KOPT-K1 (cell line): ENCODE data around the gene CUEDC2.
A peak's percentile ranks its signal among the peaks of the same experiment; 100 is the strongest.
"Not testable (repeated sequence)": the region's sequence is repeated elsewhere in the genome, so short reads cannot be mapped to it uniquely, and the experiment has no call there.

Experiments used
- H3K27ac ChIP-seq: fragments of 200-600 bp; sonication (generic); 2 replicates; pipeline ENCODE4 v1.5.1; 2016; ENCODE audit warnings: antibody characterized with exemption, mild to moderate bottlenecking, low read depth, low read length; ENCODE audit not compliant: poor library complexity, severe bottlenecking
- H3K36me3 ChIP-seq: fragments of 200-600 bp; sonication (generic); 2 replicates; pipeline ENCODE4 v1.5.1; 2017; ENCODE audit warnings: antibody characterized with exemption, mild to moderate bottlenecking, low read length, moderate library complexity; ENCODE audit not compliant: insufficient read depth
- H3K9me3 ChIP-seq: fragments of 200-600 bp; sonication (generic); 2 replicates; pipeline ENCODE4 v1.5.1; 2017; ENCODE audit warnings: antibody characterized with exemption, low read length, mild to moderate bottlenecking; ENCODE audit not compliant: insufficient read depth, poor library complexity, severe bottlenecking

The CUEDC2 gene

DNA sequence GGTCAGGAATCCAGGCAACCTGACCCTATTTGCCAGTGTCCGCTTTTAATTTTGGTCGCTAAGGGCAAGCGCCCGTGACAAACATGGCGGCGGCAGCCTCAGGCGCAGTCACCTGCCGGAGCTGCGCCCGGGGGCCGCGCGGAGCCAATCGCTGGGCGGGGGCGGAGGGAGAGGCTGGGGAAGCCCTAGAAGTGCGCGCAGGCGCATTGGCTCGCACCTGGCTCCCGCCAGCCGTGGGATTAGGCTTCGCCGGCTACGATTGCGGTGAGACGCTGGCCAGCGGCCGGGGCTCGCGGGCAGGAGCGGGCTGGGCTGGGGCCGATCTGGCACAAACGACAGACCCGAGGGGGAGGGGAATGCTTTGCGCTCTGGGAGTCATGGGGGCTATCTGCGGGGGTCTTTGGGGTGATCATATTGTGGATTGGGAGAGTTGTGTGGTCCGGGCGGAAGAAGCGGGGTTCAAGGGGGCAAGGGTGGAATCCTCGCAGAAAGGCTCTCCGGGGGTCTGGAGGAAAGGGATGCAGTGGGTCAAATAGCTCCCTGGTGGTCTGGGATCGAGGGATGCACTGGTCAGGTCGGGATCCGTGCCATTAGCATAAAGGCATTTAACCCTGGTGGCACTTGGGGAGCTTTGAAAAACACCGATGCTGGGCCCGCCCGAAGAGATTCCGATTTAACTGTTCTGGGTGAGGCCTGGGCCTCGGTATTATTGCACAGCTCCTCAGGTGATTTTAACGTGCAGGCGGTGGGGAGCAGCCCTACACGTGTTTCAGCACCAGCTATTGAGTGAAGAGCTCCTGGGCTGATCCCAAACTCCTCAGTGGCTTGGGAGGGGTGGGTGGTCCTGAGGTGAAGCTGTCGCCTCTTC, 29.0 kb upstream of the CUEDC2 start:
- Histone ChIP-seq H3K9me3 (no peaks in the 10 kb centered on the region), H3K36me3 (peaks cover 4% of the 10 kb centered on the region; the same call in 1 of the 2 replicates), H3K27ac (peak overlapping the region; percentile 57)

- peaks cover 10% of the 10 kb centered on the region for H3K36me3 ChIP-seq
- H3K9me3 ChIP-seq: no peaks in the 10 kb centered on the region
- peak overlapping the region; percentile 57 for H3K27ac ChIP-seq
Measured at GRCh38 chr10:102460836-102461186, 28.4 kb upstream of the CUEDC2 start.

DNA sequence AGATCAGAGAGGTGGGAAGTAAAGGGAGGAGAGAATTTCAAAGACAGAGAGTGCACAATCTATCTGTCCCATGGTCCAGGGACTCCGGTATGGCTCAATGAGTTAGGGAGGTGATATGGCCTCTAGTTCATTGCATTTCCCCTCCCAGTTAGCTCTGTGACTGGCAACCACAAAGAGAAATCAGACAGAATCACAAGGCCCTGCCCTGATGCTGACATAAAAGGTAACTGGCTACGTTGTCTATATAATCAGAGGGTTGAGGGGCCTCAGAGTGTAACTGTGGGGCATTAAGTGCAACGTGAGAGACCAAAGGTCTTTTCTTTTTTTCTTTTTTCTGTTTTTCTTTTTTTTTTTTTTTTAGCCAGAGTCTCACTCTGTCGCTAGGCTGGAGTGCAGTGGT, 26.3 kb upstream of the CUEDC2 start:
- no peak overlapping the region for H3K27ac ChIP-seq
- peaks cover 28% of the 10 kb centered on the region for H3K36me3 ChIP-seq
- no peaks in the 10 kb centered on the region for H3K9me3 ChIP-seq

DNA sequence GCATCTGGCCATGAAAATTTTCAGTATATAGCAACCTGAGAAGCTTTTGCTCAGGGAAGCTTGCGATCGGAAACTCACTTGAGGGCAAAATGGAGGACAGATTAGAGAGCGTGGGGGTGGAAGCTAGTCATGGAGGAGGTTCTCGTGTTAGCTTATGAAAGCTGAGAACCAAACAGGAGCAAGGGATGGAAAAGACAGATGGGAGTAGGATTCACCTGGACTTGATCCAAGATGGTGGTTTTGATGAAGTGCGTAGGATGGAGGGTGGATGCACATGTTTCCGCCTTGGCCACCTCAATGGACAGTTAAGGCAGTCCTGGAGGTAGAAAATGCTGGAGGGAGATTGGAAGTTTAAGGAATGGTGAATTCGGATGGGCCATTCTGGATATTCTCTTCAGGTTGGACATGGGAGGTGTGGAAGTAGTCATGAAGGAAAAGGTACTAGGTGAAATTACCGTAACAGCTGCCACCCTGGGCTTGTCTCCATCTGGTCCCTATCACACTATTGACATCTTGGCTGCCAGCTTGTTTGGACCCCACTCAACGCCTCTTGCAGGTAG, 25.3 kb upstream of the CUEDC2 start:
- Histone ChIP-seq H3K27ac (no peak overlapping the region), H3K9me3 (no peaks in the 10 kb centered on the region), H3K36me3 (peaks cover 37% of the 10 kb centered on the region)

GRCh38 chr10:102455893-102456471, 23.6 kb upstream of the CUEDC2 start:
- peaks cover 51% of the 10 kb centered on the region for H3K36me3 ChIP-seq
- no peaks in the 10 kb centered on the region for H3K9me3 ChIP-seq
- no peak overlapping the region for H3K27ac ChIP-seq

DNA sequence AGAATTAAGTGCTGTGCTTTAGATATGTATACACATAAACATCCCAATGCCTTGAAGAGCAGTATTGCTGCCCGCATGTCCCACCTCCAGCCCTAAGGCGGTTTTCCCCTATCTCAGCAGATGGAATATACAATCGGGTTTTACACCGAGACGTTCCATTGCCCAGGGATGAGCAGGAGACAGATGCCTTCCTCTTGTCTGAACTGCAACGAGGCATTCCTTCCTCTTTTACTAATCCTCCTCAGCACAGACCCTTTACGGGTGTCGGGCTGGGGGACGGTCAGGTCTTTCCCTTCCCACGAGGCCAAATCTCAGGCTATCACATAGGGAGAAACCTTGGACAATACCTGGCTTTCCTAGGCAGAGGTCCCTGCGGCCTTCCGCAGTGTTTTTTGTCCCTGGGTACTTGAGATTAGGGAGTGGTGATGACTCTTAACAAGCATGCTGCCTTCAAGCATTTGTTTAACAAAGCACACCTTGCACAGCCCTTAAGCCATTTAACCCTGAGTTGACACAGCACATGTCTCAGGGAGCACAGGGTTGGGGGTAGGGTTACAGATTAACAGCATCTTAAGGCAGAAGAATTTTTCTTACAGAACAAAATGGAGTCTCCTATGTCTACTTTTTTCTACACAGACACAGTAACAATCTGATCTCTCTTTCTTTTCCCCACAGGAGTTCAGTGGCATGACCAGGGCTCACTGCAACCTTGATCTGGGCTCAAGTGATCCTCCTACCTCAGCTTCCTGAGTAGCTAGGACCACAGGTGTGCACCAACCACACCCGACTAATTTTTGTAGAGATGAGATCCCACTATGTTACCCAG, 22.5 kb upstream of the CUEDC2 start:
- H3K27ac ChIP-seq, H3K9me3 ChIP-seq: not testable (repeated sequence)
- peaks cover 51% of the 10 kb centered on the region for H3K36me3 ChIP-seq

DNA sequence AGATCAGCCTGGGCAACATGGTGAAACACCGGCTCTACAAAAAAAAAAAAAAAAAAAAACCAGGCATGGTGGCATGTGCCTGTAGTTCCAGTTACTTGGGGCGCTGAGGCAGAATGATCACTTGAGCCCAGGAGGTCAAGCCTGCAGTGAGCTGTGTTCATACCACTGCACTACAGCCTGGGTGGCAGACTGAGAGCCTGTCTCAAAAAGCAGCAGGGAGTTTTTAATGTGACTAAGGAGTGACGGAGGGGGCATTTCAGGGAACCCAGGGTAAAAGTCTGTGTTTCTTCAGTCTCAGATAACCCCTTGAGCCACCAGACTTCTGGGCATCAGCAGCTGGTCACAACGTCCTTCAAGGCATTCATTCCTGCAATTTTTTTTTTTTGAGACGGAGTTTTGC, 21.1 kb upstream of the CUEDC2 start:
- Histone ChIP-seq H3K27ac (no peak overlapping the region), H3K9me3 (no peaks in the 10 kb centered on the region), H3K36me3 (peaks cover 51% of the 10 kb centered on the region)

DNA sequence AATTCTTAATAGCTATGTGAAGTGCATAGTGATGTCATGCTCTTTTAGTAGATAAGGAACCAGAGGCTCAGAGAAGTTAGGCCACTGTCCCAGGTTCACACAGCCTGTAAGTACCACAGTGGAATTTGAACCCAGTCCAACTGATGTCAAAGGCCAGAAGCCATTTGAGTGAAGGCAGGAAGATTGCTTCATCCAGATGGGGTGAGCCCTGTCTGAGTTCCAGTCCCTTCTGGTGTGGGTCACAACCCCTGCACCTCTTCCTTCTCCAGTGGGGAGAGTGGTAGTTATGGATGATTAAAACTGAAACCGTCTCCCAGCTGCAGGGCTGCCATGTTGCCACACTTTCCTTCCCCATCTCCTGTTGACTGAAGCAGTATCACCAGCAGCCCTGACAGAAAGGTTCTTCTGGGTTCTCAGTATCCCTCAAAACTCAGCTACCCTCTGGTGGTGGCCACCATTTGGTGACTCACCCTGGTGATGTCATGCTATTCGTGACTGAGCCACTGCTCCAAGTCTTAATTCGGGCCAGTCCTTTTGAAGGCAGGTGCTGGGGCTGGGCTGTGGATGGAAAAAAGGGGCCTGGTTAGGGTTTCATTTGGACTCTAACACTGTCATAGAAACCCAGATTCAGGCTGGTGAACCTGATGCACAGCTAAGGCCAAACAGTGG, 20.4 kb upstream of the CUEDC2 start:
- H3K27ac ChIP-seq: no peak overlapping the region
- H3K36me3 ChIP-seq: peaks cover 51% of the 10 kb centered on the region
- H3K9me3 ChIP-seq: no peaks in the 10 kb centered on the region

DNA sequence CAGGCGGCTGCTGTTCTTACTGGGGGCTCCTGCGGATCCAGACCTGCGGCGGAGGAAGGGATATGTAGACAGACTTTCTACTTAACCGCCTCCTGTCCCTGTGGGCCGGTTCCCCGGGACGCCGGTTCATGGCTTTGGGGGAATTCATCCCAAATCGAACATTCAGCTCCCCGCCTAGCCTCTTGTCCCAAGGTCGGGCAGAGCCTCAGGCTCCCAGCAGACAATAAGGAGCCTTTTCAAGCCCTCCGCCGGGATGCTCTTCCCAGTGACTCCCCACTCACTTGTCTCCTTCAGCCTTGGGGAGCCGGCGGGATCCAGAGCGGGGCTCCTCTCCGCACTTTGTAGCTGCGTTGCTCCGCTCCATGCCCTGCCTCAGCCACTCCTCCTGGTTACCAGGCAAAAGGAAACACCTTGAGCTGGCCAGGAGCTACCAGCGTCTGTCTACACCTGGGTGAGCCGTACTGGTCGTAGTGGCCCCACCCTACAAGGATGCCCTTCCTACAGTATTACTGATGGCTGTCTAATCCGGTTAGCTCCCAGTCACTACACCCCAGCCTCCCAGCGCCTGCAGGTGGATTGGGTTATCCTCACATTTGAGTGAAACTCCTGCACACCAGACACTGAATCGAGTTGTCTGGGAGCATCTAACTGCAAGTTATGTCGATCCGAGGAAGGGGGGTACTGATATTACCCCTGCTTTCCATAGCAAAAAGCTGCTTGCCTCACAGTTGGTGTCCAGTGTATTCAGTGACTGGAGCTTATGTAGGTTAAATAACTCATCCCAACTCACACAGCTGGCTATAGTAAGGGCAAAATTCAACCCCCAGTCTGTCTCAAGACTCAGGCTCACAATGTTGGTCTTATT, 19.0 kb upstream of the CUEDC2 start, which contains the start of gene C10orf95:
TSS of gene C10orf95 (minus strand) at position 439 of the 865 bp plus-strand sequence. CDS start 450 bp downstream, outside the sequence.
- Histone ChIP-seq H3K36me3 (peaks cover 47% of the 10 kb centered on the region), H3K9me3 (no peaks in the 10 kb centered on the region), H3K27ac (peak within 1 kb of the TSS; percentile 83)

DNA sequence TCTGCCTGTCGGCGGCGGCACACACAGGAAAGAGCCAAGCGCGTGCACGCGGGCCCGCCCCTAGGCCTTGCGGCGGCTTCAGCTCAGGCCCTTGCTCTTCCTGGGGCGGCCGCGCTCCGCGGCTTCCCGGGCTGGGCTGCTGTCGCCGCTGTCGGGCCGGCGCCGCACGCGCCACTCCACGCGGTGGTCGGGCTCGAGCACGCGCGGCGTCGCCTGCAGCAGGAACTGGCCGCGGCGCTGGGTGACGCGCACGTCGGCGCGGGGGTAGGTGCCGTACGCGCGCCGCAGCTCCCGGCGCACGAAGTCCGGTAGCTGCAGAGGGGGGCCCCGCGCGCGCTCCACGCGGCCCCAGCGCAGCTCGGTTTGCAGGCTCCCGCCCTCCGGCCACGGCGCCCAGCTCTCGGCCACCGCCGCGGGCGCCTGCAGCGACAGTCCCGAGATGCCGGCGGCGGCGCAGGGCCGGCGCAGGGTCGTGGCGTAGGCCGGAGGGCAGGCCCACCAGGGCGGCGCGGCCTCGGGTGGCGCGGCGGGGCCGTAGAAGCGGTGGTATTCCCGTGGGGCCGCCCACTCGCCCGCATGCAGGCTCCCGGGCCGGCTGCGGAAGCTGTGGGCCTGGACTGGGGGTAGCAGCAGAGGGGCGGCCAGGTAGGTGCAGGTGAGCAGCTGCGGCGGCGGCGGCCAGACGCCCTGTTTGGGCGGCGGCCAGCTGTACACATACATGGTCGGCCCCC, 18.2 kb upstream of the CUEDC2 start:
- Histone ChIP-seq H3K9me3 (no peaks in the 10 kb centered on the region), H3K27ac (peak overlapping the region; percentile 83), H3K36me3 (peaks cover 39% of the 10 kb centered on the region)

DNA sequence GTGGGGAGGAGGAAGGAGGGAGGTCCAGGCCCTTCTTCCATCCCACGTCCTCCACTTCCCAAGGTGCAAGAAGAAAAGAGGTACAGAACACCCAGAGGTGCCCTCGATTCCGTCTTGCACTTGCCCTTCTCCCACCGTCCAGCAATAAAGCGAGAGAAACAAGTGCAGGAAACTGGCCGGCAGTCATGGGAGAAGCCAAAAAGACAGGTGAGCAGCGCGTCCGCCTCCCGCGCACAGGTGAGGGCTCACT, 17.7 kb upstream of the CUEDC2 start:
- peaks cover 36% of the 10 kb centered on the region for H3K36me3 ChIP-seq
- peak overlapping the region; percentile 83 for H3K27ac ChIP-seq
- H3K9me3 ChIP-seq: no peaks in the 10 kb centered on the region

DNA sequence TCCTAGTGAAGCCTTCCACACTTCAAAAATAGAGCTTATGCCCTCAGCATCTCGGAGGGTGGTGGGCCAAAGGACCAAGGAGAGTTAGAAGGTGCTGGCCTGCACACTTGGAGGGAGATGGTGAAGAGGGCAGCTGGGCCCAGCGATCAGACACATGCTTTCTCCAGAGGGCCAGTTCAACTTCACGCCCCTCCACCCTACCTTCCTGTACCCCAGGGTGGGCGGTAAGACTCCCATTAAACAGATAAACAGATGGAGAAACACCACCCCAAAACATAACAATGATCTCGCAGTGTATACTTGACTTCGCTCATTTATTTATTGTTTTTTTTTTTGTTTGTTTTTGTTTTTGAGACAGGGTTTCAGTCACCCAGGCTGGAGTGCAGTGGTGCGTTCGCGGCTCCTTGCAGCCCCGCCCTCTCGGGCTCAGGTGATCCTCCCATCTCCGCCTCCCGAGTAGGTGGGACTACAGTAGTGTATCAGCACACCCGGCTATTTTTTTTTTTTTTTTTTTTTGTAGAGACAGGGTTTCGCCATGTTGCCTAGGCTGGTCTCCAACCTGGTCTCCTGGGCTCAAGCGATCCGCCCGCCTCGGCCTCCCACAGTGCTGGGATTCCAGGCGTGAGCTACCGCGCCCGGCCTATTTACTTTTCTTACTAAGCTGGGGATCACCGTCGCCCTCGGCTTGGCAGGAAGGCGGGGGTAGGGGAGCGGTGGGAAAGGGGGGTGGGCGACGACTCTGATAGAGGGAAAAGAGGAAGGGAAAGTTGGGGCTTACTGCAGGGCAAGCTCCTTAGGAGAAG, 17.1 kb upstream of the CUEDC2 start:
- Histone ChIP-seq H3K36me3 (peaks cover 30% of the 10 kb centered on the region), H3K9me3 (no peaks in the 10 kb centered on the region), H3K27ac (peak overlapping the region; percentile 83)

DNA sequence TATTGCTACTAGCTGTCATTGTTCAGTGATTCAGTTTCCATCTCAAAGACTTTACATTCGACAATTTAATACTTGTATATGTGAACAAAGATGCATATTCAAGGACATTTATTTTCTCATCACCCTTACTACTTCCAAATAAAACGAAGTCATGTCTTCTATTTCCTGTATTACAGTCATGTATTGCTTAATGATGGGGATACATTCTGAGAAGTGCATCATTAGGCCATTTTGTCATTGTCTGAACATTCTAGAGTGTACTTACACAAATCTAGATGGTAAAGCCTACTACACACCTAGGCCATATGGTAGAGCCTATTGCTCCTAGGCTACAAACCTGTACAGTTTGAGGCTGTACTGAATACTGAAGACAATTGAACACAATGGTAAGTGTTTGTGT, 12.5 kb upstream of the CUEDC2 start:
- no peaks in the 10 kb centered on the region for H3K9me3 ChIP-seq
- H3K36me3 ChIP-seq: no peaks in the 10 kb centered on the region
- H3K27ac ChIP-seq: no peak overlapping the region
